K562 (cell line): Measurements from ENCODE around the gene ARMC9.

Source experiments
- HNRNPL ChIP-seq: fragments of 200-400 bp; formaldehyde crosslinking; IDR thresholded peaks from 2 replicates; pipeline ENCODE4 v1.6.1; 2017; ENCODE audit warnings: low read depth, mild to moderate bottlenecking, low read length
- MAFK ChIP-seq: IDR thresholded peaks from 2 replicates; pipeline ENCODE4 v1.6.1; 2011; ENCODE audit warnings: low read length, improper control_type of control experiment

- TF ChIP-seq HNRNPL (no peak), MAFK (no peak)
Measured at GRCh38 chr2:231371430-231372054, 173.1 kb downstream of the ARMC9 start.
